Kidney capillary endothelial cell (primary cell): ENCODE data around the gene VPS41.
A peak's percentile ranks its signal among the peaks of the same experiment; 100 is the strongest.

Experiments used
- DNase-seq: peaks from one replicate; pipeline ENCODE4 v3.0.0-alpha.2; 2018; ENCODE audit warnings: low spot score

VPS41 gene

GRCh38 chr7:38801786-38802185 lies 107.2 kb downstream of the VPS41 start:
- DNase-seq = no peak

DNA sequence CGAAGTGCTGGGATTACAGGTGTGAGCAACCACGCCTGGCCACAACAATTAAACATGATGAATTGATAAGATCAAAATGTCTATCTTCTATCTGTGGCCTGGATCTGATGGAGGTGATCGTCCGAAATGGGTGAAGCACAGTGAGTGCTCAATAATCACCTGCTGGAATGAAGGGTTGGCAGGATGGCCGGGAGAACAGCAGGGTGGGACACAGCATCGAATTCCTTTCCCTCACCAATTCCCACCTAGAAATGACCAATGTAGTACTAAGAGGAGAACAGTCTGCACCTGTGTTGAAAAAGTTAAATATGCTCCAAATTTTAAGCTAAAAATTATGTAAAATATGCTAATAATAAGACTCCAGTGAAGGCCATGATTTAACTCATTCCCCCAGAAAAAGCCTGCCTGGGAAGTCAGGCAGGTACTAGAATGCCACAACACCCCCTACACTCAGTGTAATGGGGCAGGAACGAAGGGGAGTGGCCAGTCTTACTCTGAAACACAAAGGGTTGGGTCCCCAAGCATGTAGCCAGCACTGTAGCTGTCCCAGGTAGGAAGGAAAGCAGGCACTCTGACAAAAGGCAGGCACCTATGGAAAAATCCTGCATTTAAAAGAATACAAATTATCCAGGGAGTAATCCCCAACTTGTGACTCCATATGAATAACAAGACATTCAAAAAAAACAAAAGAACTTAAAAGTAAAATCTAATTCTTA lies 110.3 kb downstream of the VPS41 start:
- no peak for DNase-seq

GRCh38 chr7:38796626-38797501 lies 112.1 kb downstream of the VPS41 start:
- peak; percentile 50 for DNase-seq

GRCh38 chr7:38795593-38795992 lies 113.4 kb downstream of the VPS41 start:
- DNase-seq = no peak

- DNase-seq = no peak
Observed at GRCh38 chr7:38781991-38782390, 127.0 kb downstream of the VPS41 start.

DNA sequence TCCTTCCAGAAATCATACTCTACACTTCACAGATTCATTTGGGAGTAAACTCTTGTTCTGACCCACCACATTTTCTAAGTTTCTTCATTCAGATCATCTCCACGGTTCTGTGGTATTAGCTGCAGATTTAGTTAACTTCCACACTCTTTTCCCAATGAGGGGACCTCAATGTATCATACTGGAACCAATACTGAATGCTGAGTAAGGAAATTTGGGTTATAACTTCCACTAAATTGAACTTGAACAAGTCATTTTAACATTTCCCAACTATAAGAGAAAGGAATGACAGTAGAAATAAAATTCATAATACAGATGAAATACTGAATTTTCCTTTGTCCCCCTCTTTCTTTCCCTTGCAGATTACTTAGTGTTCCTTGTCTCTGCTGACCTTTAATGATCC lies 131.4 kb downstream of the VPS41 start:
- no peak for DNase-seq

GRCh38 chr7:38775506-38776175 lies 133.3 kb downstream of the VPS41 start:
- DNase-seq = no peak

GRCh38 chr7:38773430-38773829 lies 135.6 kb downstream of the VPS41 start:
- no peak for DNase-seq

- DNase-seq = no peak
Observed at GRCh38 chr7:38760226-38760625, 148.8 kb downstream of the VPS41 start.

DNA sequence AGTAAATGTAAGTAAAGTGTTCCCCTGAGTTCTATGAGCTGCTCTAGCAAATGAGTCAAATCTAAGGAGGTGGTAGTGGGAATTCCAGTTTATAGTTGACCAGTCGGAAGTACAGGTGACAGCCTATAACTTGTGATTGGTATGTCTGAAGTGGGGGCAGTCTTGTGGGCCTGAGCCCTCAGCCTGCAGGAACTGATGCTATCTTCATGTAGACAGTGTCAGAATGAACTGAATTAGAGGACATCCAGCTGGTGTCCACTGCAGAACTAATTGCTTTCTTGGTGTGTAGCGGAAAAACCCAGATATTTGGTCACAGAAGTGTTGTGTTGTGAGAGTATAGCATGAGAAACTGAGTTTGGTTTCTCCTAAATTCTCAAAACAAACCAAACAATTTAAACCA lies 150.0 kb downstream of the VPS41 start:
- no peak for DNase-seq

GRCh38 chr7:38757931-38758330 lies 151.1 kb downstream of the VPS41 start:
- DNase-seq = no peak

DNA sequence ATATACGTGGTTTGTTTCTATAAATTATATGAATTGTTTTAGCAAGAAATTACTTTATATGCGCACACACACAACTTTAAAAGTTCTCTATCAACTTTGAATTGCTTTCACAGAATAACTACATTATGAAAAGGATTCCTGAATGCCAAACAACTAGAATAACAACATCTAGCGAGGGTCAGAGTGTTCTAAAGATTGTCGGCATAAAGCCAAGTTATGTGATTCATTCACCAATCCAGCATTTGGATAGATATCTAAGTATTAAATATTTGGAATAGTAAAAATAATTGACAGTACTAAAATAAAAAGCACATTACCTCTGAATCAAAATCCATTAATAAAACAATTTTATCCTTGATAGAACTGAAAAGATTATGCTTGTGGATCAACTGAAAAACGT lies 152.5 kb downstream of the VPS41 start:
- DNase-seq = no peak

- DNase-seq = no peak
Observed at GRCh38 chr7:38753347-38753746, 155.6 kb downstream of the VPS41 start.

DNA sequence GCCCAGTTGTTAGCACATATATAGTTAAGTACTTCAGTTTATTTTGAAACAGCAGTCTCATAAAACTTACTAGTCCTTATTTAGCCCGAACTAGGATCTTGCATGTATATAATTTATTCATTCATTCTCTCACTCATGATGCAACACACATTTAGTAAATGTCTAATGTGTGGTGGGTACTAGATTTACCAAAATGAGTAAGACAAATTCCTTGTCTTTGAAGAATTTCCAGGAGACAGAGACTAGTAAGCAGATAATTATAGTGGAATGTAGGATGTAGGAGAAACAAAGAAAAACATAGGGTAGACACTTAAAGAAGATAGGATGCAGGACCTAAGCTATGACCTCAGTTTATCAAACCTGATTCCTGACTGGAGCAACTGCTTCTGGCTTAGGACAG lies 157.6 kb downstream of the VPS41 start:
- DNase-seq = no peak

DNA sequence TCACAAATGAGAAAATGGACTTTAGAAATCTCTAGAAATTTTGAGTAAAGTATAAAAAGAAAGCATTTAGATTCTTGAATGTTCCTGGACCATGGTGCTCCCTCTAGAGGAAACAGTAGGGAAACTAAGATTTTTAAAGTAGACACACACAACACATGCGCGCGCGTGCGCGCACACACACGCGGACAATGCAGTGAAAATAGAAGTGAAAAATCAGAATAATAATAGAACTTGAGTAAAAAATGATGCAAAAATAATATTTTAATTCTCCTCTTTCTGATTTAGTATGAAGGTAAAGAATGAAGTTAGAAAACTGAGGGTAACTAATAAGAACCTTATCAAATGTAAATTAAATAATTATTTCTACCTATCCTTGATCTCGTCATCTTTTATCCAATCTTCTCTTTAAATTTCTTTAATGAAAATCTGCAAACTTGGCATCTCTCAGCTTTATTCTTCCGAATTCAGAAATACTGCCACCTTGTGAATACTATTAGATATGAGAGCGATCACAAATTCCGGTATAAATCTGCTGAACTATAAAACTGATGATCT lies 160.9 kb downstream of the VPS41 start:
- DNase-seq = no peak

GRCh38 chr7:38746438-38746837 lies 162.6 kb downstream of the VPS41 start:
- no peak for DNase-seq

- DNase-seq = no peak
Observed at GRCh38 chr7:38744746-38745145, 164.2 kb downstream of the VPS41 start.

DNA sequence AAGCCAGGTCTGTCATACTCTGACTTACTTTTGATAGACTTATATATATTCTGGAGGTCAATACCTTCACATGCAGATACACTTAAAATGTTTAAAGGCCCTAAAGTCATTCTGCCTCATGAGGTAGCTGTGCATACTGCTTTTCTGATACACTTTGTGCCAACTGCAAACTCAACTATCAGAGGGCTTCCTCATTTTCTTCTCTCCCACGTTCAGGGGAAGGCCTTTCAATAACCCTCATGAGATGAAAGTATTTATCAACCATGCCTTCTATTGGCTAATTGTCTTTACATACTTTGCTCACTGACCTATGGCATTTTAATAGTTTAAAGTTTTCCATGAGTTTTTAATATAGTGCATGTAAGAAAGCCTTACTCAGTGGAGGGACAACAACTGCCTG lies 165.1 kb downstream of the VPS41 start:
- DNase-seq = no peak

DNA sequence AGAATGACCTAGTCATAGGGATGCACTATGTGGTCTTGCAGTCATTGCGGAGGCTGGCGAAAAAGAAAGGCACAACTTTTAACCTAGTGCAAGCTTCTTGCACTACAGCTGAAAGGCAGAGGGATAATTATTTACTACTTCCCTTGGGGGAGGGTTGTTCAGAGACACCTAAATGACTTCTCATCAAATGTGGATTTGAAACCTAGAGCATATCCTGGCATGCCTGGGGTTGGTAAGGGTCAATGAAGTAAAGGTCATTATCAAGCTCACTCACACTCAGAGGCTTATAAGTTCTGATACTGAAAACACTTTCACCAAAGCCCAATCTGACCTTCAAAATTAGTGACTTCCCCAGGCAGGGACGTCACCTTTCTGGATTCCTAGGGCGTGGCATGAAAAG lies 168.9 kb downstream of the VPS41 start:
- no peak for DNase-seq

- DNase-seq = no peak
Observed at GRCh38 chr7:38736138-38736537, 172.9 kb downstream of the VPS41 start.

- no peak for DNase-seq
Observed at GRCh38 chr7:38731215-38731614, 177.8 kb downstream of the VPS41 start.

DNA sequence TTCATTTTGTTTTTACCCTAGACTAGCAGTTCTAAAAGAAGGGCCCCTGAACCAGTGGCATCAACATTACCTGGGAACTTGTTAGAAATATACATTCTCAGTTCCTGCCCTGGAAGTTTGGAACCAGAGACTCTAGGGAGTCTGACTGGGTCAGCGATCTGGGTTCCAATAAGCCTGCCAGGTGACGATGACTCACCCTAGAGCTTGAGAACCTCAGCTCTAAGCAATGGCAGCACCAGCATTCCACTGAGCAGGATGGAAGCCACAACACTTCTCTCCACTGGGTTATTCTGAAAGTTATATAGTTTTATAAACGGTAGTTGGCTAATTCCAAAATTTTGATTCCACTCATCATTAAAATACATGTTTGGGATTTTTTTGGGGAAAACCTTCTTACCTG lies 180.8 kb downstream of the VPS41 start:
- no peak for DNase-seq
